ENCODE measurements around the gene UBE2I. TPM values are rescaled to one million over a fixed set of nuclear protein-coding genes. Genes with fewer than 3 reads are reported as not detected.

UBE2I gene
- polyA plus RNA-seq, 2 of the 4 experiments (the other 2 are of a cell fraction): 170 to 208 TPM

- no peak overlapping the region for H3K27ac ChIP-seq
- no peaks in the 10 kb centered on the region for H3K9me3 ChIP-seq
- H3K4me3 ChIP-seq: no peak overlapping the region
- ChIA-PET POLR2A (no interaction called here), CTCF (no interaction called here)
- DNase-seq (ENCODE audit: low read depth in 1 of 2, low spot score in 1 of 2) (no peak), FAIRE-seq (no peak), ATAC-seq (no peak)
- no peak overlapping the region for H3K4me2 ChIP-seq
- 50% methylated on average over 7 of the region's 7 CpGs for WGBS (ENCODE audit: missing lambda C conversion rate)
- no peak for TF ChIP-seq JUN (IDR thresholded peaks at IDR 0.05)
- no peak for TF ChIP-seq TP53 (CRISPR knock-in tag; IDR thresholded peaks at IDR 0.05)
- no peak for TF ChIP-seq KDM1A (IDR thresholded peaks at IDR 0.05; ENCODE audit: low read depth)
- TF ChIP-seq MAFK (IDR thresholded peaks at IDR 0.05; ENCODE audit: partially characterized antibody): no peak
- no peak for TF ChIP-seq ATOH8 (CRISPR knock-in tag; IDR thresholded peaks at IDR 0.05; ENCODE audit: low read depth)
- no peak for TF ChIP-seq ZC3H11A (IDR thresholded peaks at IDR 0.05)
- TF ChIP-seq JUNB (IDR thresholded peaks at IDR 0.05): no peak
- TF ChIP-seq ELK1 (IDR thresholded peaks at IDR 0.05; ENCODE audit: low read depth, low read length): no peak
- TF ChIP-seq HOXB5 (CRISPR knock-in tag; IDR thresholded peaks at IDR 0.05): no peak
- no peak for TF ChIP-seq BCL3 (IDR thresholded peaks at IDR 0.05)
- TF ChIP-seq EHMT2 (IDR thresholded peaks at IDR 0.05; ENCODE audit: low read depth): no peak
- no peak for TF ChIP-seq FOSB (CRISPR knock-in tag; IDR thresholded peaks at IDR 0.05)
- TF ChIP-seq MAX (IDR thresholded peaks at IDR 0.05): no peak
- peaks cover 5% of the 10 kb centered on the region; the same call in 1 of the 3 replicates for H3K4me1 ChIP-seq
These were observed 34.7 kb upstream of the UBE2I start for GRCh38 chr16:1274767-1275166.

- ATAC-seq (no peak), DNase-seq (ENCODE audit: low read depth in 1 of 2, low spot score in 1 of 2) (no peak), FAIRE-seq (no peak)
- H3K9me3 ChIP-seq: no peaks in the 10 kb centered on the region
- WGBS (ENCODE audit: missing lambda C conversion rate): 29% methylated on average over 20 of the region's 30 CpGs
- peaks cover 5% of the 10 kb centered on the region; the same call in 1 of the 3 replicates for H3K4me1 ChIP-seq
- H3K4me2 ChIP-seq: no peak overlapping the region
- CTCF ChIA-PET: interaction anchor here (2.3 kb wide), 1 partner anchor 221 kb away, joined by 6 read pairs; no protein-coding TSS in a partner anchor
- POLR2A ChIA-PET: no interaction called here
- no peak overlapping the region for H3K4me3 ChIP-seq
- H3K27ac ChIP-seq: no peak overlapping the region
- no peak for TF ChIP-seq POLR2AphosphoS2 (conservative IDR thresholded peaks at IDR 0.05; ENCODE audit: low read length)
These were observed 33.5 kb upstream of the UBE2I start for GRCh38 chr16:1275791-1276579.

- ChIA-PET POLR2A (interaction anchor here (1.6 kb wide), 1 partner anchor 32 kb away, joined by 4 read pairs; no protein-coding TSS in a partner anchor), CTCF (interaction anchor here (2.3 kb wide), 1 partner anchor 221 kb away, joined by 6 read pairs; no protein-coding TSS in a partner anchor)
- Histone ChIP-seq H3K27ac (no peak overlapping the region), H3K4me2 (no peak overlapping the region), H3K9me3 (no peaks in the 10 kb centered on the region), H3K4me3 (no peak overlapping the region), H3K4me1 (peaks cover 5% of the 10 kb centered on the region; the same call in 1 of the 3 replicates)
- TF ChIP-seq TP53 (CRISPR knock-in tag; IDR thresholded peaks at IDR 0.05): no peak
- TF ChIP-seq NFE2L2 (conservative IDR thresholded peaks at IDR 0.05; ENCODE audit: low read length): no peak
- TF ChIP-seq CHD2 (IDR thresholded peaks at IDR 0.05; ENCODE audit: low read length, partially characterized antibody): no peak
- no peak for TF ChIP-seq REST (IDR thresholded peaks at IDR 0.05)
- TF ChIP-seq ZSCAN20 (CRISPR knock-in tag; IDR thresholded peaks at IDR 0.05): no peak
- no peak for TF ChIP-seq SREBF2 (IDR thresholded peaks at IDR 0.05)
- TF ChIP-seq MAX (IDR thresholded peaks at IDR 0.05): no peak
- TF ChIP-seq KDM1A (IDR thresholded peaks at IDR 0.05; ENCODE audit: low read depth): no peak
- TF ChIP-seq USF2 (IDR thresholded peaks at IDR 0.05): no peak
- ATAC-seq: no peak
- no peak for FAIRE-seq
- DNase-seq (ENCODE audit: low read depth in 1 of 2, low spot score in 1 of 2): no peak
- 40% methylated on average over 1 of the region's 14 CpGs for WGBS (ENCODE audit: missing lambda C conversion rate)
These were observed 32.9 kb upstream of the UBE2I start for GRCh38 chr16:1276580-1276878.
